HCT116 (cell line): ENCODE data around the gene S100A13. TPM values are rescaled to one million over a fixed set of nuclear protein-coding genes. Genes with fewer than 3 reads are reported as not detected.
A peak's percentile ranks its signal among the peaks of the same experiment; 100 is the strongest.

ENCODE experiments used
- ATAC-seq: fragments of 200-7000 bp; cut with Tn5 transposase; 2 replicates; pipeline ENCODE4 v1.9.1; 2020; ENCODE audit warnings: mild to moderate bottlenecking, moderate library complexity
- BruUV-seq: library from RNA; stranded (reverse); fragments of 400-500 nt; replicated peaks from 2 replicates; lab custom pipeline; 2021; lab: Mats Ljungman, UMichigan
- CTCF ChIA-PET: fragments of 300-600 bp; sonication (Branson Sonifier 250); formaldehyde crosslinking; loops from one replicate; lab custom pipeline; 2021; ENCODE audit warnings: antibody characterized with exemption; lab: Charles Lee
- POLR2A ChIA-PET: fragments of 300-600, 350-600 bp; sonication (Branson Sonifier 250); formaldehyde crosslinking; loops from one replicate; lab custom pipeline; 2021; ENCODE audit warnings: antibody characterized with exemption; lab: Charles Lee
- RAD21 ChIA-PET, 2 experiments: fragments of 300-600 bp; sonication (Branson Sonifier 250); formaldehyde crosslinking; loops; one replicate each; lab custom pipeline; 2023; ENCODE audit warnings: low total read pairs in 2 of 2; ENCODE audit not compliant: uncharacterized antibody in 2 of 2, unreplicated experiment in 2 of 2, low non-redundant PET in 1 of 2; lab: Charles Lee
- DNase-seq: peaks from one replicate; pipeline ENCODE4 v3.0.0-alpha.2; 2010; ENCODE audit warnings: low read depth, low spot score
- H2AFZ ChIP-seq: fragments of 200-600 bp; shearing (Covaris generic), sonication (generic); 2 replicates; pipeline ENCODE4 v1.6.1; 2017; ENCODE audit warnings: low read depth, mixed run types, mixed read lengths, antibody characterized with exemption, low read length; ENCODE audit not compliant: poor library complexity, severe bottlenecking
- H3K27ac ChIP-seq: 2 replicates; pipeline ENCODE4 v1.5.1; 2012; ENCODE audit warnings: low read depth, low read length
- H3K27me3 ChIP-seq: fragments of 200-600 bp; sonication (generic); 2 replicates; pipeline ENCODE4 v1.6.1; 2016; ENCODE audit warnings: mixed run types, low read length, mixed read lengths; ENCODE audit not compliant: insufficient read depth
- H3K36me3 ChIP-seq, 2 experiments: fragments of 200-500 bp in 1 of 2; fragments of 200-600 bp in 1 of 2; sonication (Bioruptor generic) in 1 of 2; sonication (generic) in 1 of 2; 2 replicates each; pipeline versions ENCODE4 v1.5.1 to v1.6.1; 2014 to 2016; ENCODE audit warnings: low read length in 2 of 2, inconsistent platforms in 1 of 2, mixed read lengths in 1 of 2, mixed run types in 1 of 2; ENCODE audit not compliant: insufficient read depth in 2 of 2, control insufficient read depth in 1 of 2
- H3K4me1 ChIP-seq, 2 experiments: fragments of 200-600 bp in 1 of 2; sonication (generic) in 1 of 2; 2 replicates each; pipeline versions ENCODE4 v1.5.1 to v1.6.1; 2012 to 2017; ENCODE audit warnings: low read length in 2 of 2, inconsistent platforms in 1 of 2, mild to moderate bottlenecking in 1 of 2, mixed read lengths in 1 of 2, mixed run types in 1 of 2, moderate library complexity in 1 of 2; ENCODE audit not compliant: insufficient read depth in 2 of 2, control insufficient read depth in 1 of 2
- H3K4me2 ChIP-seq: fragments of 200-600 bp; sonication (generic); 2 replicates; pipeline ENCODE4 v1.6.1; 2017; ENCODE audit warnings: mixed run types, low read length, mixed read lengths
- H3K4me3 ChIP-seq, 2 experiments: fragments of 200-600 bp in 1 of 2; sonication (generic) in 1 of 2; replicated peaks in 1 of 2; 2 replicates each; pipeline ENCODE4 v1.5.1; 2011 to 2016; ENCODE audit warnings: low read length in 2 of 2, control low read depth in 1 of 2, low read depth in 1 of 2, mild to moderate bottlenecking in 1 of 2, mixed read lengths in 1 of 2, mixed run types in 1 of 2
- H3K79me2 ChIP-seq: fragments of 200-600 bp; sonication (generic); 2 replicates; pipeline ENCODE4 v1.6.1; 2017; ENCODE audit warnings: mild to moderate bottlenecking, mixed run types, low read length, moderate library complexity, mixed read lengths; ENCODE audit not compliant: insufficient read depth
- H3K9ac ChIP-seq: fragments of 200-600 bp; sonication (generic); 2 replicates; pipeline ENCODE4 v1.6.1; 2016; ENCODE audit warnings: low read length, mixed read lengths
- H3K9me2 ChIP-seq: fragments of 200-600 bp; sonication (generic), shearing (Covaris generic); 2 replicates; pipeline ENCODE4 v1.6.1; 2017; ENCODE audit warnings: mixed run types, mild to moderate bottlenecking, moderate library complexity; ENCODE audit not compliant: insufficient read depth
- H3K9me3 ChIP-seq, 2 experiments: fragments of 200-500 bp in 1 of 2; fragments of 200-600 bp in 1 of 2; sonication (Bioruptor generic) in 1 of 2; sonication (generic) in 1 of 2; 2 replicates each; pipeline ENCODE4 v1.6.1; 2014 to 2017; ENCODE audit warnings: low read length in 2 of 2, mixed read lengths in 2 of 2, inconsistent platforms in 1 of 2, low read depth in 1 of 2, mild to moderate bottlenecking in 1 of 2, mixed run types in 1 of 2, moderate library complexity in 1 of 2; ENCODE audit not compliant: control insufficient read depth in 1 of 2, insufficient read depth in 1 of 2
- H4K20me1 ChIP-seq: fragments of 200-600 bp; sonication (generic), shearing (Covaris generic); 2 replicates; pipeline ENCODE4 v1.6.1; 2017; ENCODE audit warnings: mixed run types, mild to moderate bottlenecking, moderate library complexity; ENCODE audit not compliant: insufficient read depth
- CEBPB ChIP-seq: IDR thresholded peaks from 2 replicates; pipeline ENCODE4 v1.6.1; 2012; ENCODE audit warnings: low read depth
- EGR1 ChIP-seq: IDR thresholded peaks from 2 replicates; pipeline ENCODE4 v1.6.1; 2012; ENCODE audit warnings: low read depth
- ELF1 ChIP-seq: IDR thresholded peaks from 2 replicates; pipeline ENCODE4 v1.6.1; 2012; ENCODE audit warnings: low read depth, borderline replicate concordance
- EZH2 ChIP-seq: fragments of 200-600 bp; sonication (generic); IDR thresholded peaks from 2 replicates; pipeline ENCODE4 v1.6.1; 2017; ENCODE audit warnings: antibody characterized with exemption, mixed run types
- EZH2phosphoT487 ChIP-seq: fragments of 200-600 bp; IDR thresholded peaks from 2 replicates; pipeline ENCODE4 v1.6.1; 2018; ENCODE audit warnings: antibody characterized with exemption, borderline replicate concordance
- FOSL1 ChIP-seq: IDR thresholded peaks from 2 replicates; pipeline ENCODE4 v1.6.1; 2012; ENCODE audit warnings: low read depth
- JUND ChIP-seq: IDR thresholded peaks from 2 replicates; pipeline ENCODE4 v1.6.1; 2012
- POLR2A ChIP-seq: IDR thresholded peaks from 2 replicates; pipeline ENCODE4 v1.7.0; 2011; ENCODE audit warnings: borderline replicate concordance; ENCODE audit not compliant: insufficient read depth, insufficient read length; ENCODE audit errors: extremely low read depth
- RAD21 ChIP-seq: IDR thresholded peaks from 2 replicates; pipeline ENCODE4 v1.6.1; 2012; ENCODE audit warnings: low read depth, mild to moderate bottlenecking
- SIN3A ChIP-seq: IDR thresholded peaks from 2 replicates; pipeline ENCODE4 v1.6.1; 2012; ENCODE audit warnings: low read depth
- TCF7L2 ChIP-seq: IDR thresholded peaks from 2 replicates; pipeline ENCODE4 v1.7.0; 2011; ENCODE audit warnings: borderline replicate concordance, inconsistent platforms; ENCODE audit not compliant: insufficient read depth, insufficient read length; ENCODE audit errors: extremely low read depth
- ZNF274 ChIP-seq: fragments of 200-500 bp; sonication (Bioruptor generic); IDR thresholded peaks from 2 replicates; pipeline ENCODE4 v1.6.1; 2014; ENCODE audit warnings: mild to moderate bottlenecking, low read depth, low read length, inconsistent platforms
- intact Hi-C: fragments of 100-400 bp; cut with micrococcal nuclease; formaldehyde crosslinking; loops from 2 replicates; pipeline ENCODE4 v1.10.0; 2022
- total RNA-seq: library from RNA; stranded (reverse); gene quantifications from one replicate; pipeline ENCODE4 v1.2.1, GENCODE V29; 2021; ENCODE audit not compliant: unreplicated experiment
- TF ChIP-seq, protein P1 (sequence below): IDR thresholded peaks from 2 replicates; pipeline ENCODE4 v1.6.1; 2012
- TF ChIP-seq, protein P2 (sequence below), 3 experiments: fragments of 200-600 bp in 1 of 3; sonication (generic) in 1 of 3; IDR thresholded peaks in 2 of 3; conservative IDR thresholded peaks in 1 of 3; 2 replicates each; pipeline ENCODE4 v1.5.1; 2012 to 2017; ENCODE audit warnings: low read depth in 2 of 3, low read length in 2 of 3, antibody characterized with exemption in 1 of 3, borderline replicate concordance in 1 of 3, control low read depth in 1 of 3, mild to moderate bottlenecking in 1 of 3, mixed read lengths in 1 of 3, mixed run types in 1 of 3, moderate library complexity in 1 of 3; ENCODE audit not compliant: insufficient read depth in 1 of 3
- TF ChIP-seq, protein P3 (sequence below): IDR thresholded peaks from 2 replicates; pipeline ENCODE4 v1.6.1; 2011; ENCODE audit warnings: mild to moderate bottlenecking, low read length, moderate library complexity; ENCODE audit not compliant: insufficient replicate concordance; ENCODE audit errors: extremely low read depth
- TF ChIP-seq, protein P4 (sequence below): IDR thresholded peaks from 2 replicates; pipeline ENCODE4 v1.6.1; 2012

Gene S100A13
- total RNA-seq, 1 experiment from 2014 or later, result 143 TPM

DNA sequence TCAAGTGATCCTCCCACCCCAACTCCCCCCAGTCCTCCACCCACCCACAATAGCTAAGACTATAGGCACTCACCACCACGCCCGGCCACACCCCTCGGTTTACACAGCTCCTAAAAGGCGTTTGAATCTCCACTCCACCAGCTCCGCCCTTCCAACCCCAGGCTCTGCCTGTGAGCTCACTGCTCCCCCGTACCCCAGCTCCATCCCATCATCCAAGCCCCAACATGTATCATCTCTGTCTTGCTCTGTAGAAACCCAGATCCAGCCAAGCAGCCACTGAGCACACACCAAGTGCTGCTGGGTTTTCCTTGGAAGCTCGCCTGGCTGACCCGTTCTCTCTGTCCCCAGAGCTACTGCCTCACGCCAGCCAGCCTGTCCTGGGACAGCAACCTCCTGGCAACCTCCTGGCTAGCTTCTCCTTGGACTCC, 49.7 kb downstream of the S100A13 start:
- Histone ChIP-seq H2AFZ (peak overlapping the region; percentile 54), H3K4me2 (peak overlapping the region; percentile 62), H3K27me3 (no peaks in the 10 kb centered on the region), H3K36me3 (no peaks in the 10 kb centered on the region), H3K4me1 (peaks cover 12 to 32% of the 10 kb centered on the region in 2 experiments), H3K79me2 (no peaks in the 10 kb centered on the region), H3K9me3 (no peaks in the 10 kb centered on the region), H3K9me2 (no peaks in the 10 kb centered on the region), H3K4me3 (no peak overlapping the region), H4K20me1 (no peaks in the 10 kb centered on the region), H3K27ac (no peak overlapping the region), H3K9ac (peak overlapping the region; percentile 30; the same call in 1 of the 2 replicates)
- BruUV-seq, result no TSS peak
- RAD21 ChIA-PET, result no interaction called here
- intact Hi-C loops, result no loop called here
- POLR2A ChIA-PET, result interaction anchor here (0.7 to 1.6 kb wide), 7 partner anchors 10 to 77 kb away, joined by 3 to 9 read pairs (median 5); partner anchors contain the start of genes CHTOP, S100A13, S100A14 and S100A6
- DNase-seq (no peak), ATAC-seq (peak; percentile 46)
- TF ChIP-seq FOSL1, result no peak
- no peak for TF ChIP-seq SIN3A
- TF ChIP-seq, protein P1, sequence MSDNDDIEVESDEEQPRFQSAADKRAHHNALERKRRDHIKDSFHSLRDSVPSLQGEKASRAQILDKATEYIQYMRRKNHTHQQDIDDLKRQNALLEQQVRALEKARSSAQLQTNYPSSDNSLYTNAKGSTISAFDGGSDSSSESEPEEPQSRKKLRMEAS, result no peak
- no peak for TF ChIP-seq EZH2phosphoT487
- no peak for TF ChIP-seq ELF1
- TF ChIP-seq JUND, result no peak
- TF ChIP-seq EZH2, result no peak
- no peak for TF ChIP-seq EGR1
- TF ChIP-seq TCF7L2, result no peak
- TF ChIP-seq CEBPB, result no peak
- no peak for TF ChIP-seq ZNF274
- TF ChIP-seq, protein P2, sequence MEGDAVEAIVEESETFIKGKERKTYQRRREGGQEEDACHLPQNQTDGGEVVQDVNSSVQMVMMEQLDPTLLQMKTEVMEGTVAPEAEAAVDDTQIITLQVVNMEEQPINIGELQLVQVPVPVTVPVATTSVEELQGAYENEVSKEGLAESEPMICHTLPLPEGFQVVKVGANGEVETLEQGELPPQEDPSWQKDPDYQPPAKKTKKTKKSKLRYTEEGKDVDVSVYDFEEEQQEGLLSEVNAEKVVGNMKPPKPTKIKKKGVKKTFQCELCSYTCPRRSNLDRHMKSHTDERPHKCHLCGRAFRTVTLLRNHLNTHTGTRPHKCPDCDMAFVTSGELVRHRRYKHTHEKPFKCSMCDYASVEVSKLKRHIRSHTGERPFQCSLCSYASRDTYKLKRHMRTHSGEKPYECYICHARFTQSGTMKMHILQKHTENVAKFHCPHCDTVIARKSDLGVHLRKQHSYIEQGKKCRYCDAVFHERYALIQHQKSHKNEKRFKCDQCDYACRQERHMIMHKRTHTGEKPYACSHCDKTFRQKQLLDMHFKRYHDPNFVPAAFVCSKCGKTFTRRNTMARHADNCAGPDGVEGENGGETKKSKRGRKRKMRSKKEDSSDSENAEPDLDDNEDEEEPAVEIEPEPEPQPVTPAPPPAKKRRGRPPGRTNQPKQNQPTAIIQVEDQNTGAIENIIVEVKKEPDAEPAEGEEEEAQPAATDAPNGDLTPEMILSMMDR (IDR thresholded peaks at IDR 0.05 in 2 of 3, conservative IDR thresholded peaks at IDR 0.05 in 1 of 3; ENCODE audit: borderline replicate concordance in 1 of 3, insufficient read depth in 1 of 3, low read depth in 2 of 3, low read length in 2 of 3), result no peak
- TF ChIP-seq POLR2A, result no peak
- no peak for TF ChIP-seq RAD21
- TF ChIP-seq, protein P3, sequence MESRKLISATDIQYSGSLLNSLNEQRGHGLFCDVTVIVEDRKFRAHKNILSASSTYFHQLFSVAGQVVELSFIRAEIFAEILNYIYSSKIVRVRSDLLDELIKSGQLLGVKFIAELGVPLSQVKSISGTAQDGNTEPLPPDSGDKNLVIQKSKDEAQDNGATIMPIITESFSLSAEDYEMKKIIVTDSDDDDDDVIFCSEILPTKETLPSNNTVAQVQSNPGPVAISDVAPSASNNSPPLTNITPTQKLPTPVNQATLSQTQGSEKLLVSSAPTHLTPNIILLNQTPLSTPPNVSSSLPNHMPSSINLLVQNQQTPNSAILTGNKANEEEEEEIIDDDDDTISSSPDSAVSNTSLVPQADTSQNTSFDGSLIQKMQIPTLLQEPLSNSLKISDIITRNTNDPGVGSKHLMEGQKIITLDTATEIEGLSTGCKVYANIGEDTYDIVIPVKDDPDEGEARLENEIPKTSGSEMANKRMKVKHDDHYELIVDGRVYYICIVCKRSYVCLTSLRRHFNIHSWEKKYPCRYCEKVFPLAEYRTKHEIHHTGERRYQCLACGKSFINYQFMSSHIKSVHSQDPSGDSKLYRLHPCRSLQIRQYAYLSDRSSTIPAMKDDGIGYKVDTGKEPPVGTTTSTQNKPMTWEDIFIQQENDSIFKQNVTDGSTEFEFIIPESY, result no peak
- TF ChIP-seq, protein P4, sequence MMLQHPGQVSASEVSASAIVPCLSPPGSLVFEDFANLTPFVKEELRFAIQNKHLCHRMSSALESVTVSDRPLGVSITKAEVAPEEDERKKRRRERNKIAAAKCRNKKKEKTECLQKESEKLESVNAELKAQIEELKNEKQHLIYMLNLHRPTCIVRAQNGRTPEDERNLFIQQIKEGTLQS, result no peak
- CTCF ChIA-PET, result interaction anchor here (1.4 to 2.8 kb wide), 3 partner anchors 10 to 50 kb away, joined by 4 to 11 read pairs (median 8); partner anchors contain the start of genes S100A1 and S100A13
